ENCODE data around the gene L1CAM.
A peak's percentile ranks its signal among the peaks of the same experiment; 100 is the strongest.

Gene L1CAM

DNA sequence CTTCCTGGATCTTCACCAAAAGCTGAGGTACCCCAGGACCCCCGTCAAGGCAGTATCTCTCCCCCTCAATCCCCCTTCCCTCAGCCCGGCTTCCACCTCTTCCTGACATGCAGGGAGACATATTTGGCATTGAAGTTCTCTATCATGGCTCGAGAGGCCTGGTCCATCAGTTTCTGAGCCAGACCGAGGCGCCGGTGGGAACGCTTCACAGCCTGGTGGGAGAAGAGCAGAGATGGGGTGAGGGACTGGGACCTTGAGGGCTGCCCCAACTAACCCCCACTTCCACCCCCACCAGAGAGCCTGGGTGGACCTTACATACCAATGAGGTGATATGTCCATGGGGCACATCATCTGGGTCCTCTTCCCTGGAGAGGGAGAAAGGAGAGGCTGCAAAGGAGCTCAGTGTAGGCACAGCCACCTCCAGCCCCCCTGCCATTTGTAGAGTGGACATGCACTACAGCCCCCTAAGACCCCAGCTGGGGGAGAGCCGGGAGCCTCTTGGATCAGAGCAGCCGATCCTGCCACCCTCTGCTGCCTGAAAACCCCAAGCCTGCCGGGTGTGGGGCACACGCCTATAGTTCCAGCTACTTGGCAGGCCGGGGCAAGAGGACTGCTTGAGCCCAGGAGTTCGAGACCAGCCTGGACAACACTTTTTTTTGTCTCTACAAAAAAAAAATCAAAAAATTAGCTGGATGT is 46.4 kb upstream of the L1CAM start:
- TF ChIP-seq, protein P1, sequence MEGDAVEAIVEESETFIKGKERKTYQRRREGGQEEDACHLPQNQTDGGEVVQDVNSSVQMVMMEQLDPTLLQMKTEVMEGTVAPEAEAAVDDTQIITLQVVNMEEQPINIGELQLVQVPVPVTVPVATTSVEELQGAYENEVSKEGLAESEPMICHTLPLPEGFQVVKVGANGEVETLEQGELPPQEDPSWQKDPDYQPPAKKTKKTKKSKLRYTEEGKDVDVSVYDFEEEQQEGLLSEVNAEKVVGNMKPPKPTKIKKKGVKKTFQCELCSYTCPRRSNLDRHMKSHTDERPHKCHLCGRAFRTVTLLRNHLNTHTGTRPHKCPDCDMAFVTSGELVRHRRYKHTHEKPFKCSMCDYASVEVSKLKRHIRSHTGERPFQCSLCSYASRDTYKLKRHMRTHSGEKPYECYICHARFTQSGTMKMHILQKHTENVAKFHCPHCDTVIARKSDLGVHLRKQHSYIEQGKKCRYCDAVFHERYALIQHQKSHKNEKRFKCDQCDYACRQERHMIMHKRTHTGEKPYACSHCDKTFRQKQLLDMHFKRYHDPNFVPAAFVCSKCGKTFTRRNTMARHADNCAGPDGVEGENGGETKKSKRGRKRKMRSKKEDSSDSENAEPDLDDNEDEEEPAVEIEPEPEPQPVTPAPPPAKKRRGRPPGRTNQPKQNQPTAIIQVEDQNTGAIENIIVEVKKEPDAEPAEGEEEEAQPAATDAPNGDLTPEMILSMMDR (IDR thresholded peaks at IDR 0.05), result no peak
- TF ChIP-seq ZFX (IDR thresholded peaks at IDR 0.05; ENCODE audit: borderline replicate concordance), result no peak
- no peak overlapping the region for H3K27ac ChIP-seq

- H3K27ac ChIP-seq, result no peak overlapping the region
- no peak for TF ChIP-seq ZFX (IDR thresholded peaks at IDR 0.05; ENCODE audit: borderline replicate concordance)
- TF ChIP-seq, protein P1 (IDR thresholded peaks at IDR 0.05), result no peak
Measured at GRCh38 chrX:153931748-153932147, 45.8 kb upstream of the L1CAM start.

- no peak overlapping the region for H3K27ac ChIP-seq
- no peak for TF ChIP-seq ZFX (IDR thresholded peaks at IDR 0.05; ENCODE audit: borderline replicate concordance)
- TF ChIP-seq, protein P1 (IDR thresholded peaks at IDR 0.05), result no peak
Measured at GRCh38 chrX:153931151-153931550, 45.2 kb upstream of the L1CAM start.

GRCh38 chrX:153930011-153930910 is 44.3 kb upstream of the L1CAM start:
- peak overlapping the region; percentile 93 for H3K27ac ChIP-seq
- no peak for TF ChIP-seq ZFX (IDR thresholded peaks at IDR 0.05; ENCODE audit: borderline replicate concordance)
- TF ChIP-seq, protein P1 (IDR thresholded peaks at IDR 0.05), result no peak

DNA sequence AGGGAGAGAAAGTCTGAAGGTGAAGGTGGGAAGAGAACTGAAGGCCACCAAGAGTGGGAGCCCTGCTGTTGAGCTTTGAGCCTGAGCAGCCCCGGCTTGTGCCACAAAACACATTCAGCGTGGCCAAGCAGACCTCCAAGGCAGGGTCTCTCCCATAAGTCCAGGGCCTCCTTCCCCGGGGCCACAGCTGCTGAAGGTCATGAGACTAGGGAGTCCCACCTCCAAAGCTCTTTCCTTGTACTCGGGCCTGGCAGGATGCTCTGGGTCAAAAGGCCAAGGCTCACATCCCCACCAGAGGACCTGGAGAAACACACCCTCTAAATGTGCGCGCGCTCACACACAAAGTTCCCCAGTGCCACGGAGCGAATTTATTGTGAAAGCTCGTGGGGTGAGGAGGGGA is 43.6 kb upstream of the L1CAM start:
- TF ChIP-seq, protein P1 (IDR thresholded peaks at IDR 0.05), result no peak
- TF ChIP-seq ZFX (IDR thresholded peaks at IDR 0.05; ENCODE audit: borderline replicate concordance), result no peak
- peak overlapping the region; percentile 93 for H3K27ac ChIP-seq

- H3K27ac ChIP-seq, result peak overlapping the region; percentile 93
- TF ChIP-seq, protein P1 (IDR thresholded peaks at IDR 0.05), result no peak
- no peak for TF ChIP-seq ZFX (IDR thresholded peaks at IDR 0.05; ENCODE audit: borderline replicate concordance)
Measured at GRCh38 chrX:153928846-153929245, 42.9 kb upstream of the L1CAM start.

All from 22Rv1 (cell line).